ACC112 (cell line): ENCODE measurements around the gene NR2C1.

Source experiments
- H2AFZ ChIP-seq: fragments of 200-600 bp; sonication (generic); one replicate; pipeline ENCODE4 v1.6.0; 2017; ENCODE audit warnings: antibody characterized with exemption, low read length; ENCODE audit not compliant: unreplicated experiment
- H3K27ac ChIP-seq: fragments of 200-600 bp; sonication (generic); 2 replicates; pipeline ENCODE4 v1.5.1; 2014; ENCODE audit warnings: low read depth, mild to moderate bottlenecking, antibody characterized with exemption, low read length, moderate library complexity
- H3K27me3 ChIP-seq: fragments of 200-600 bp; sonication (generic); 2 replicates; pipeline ENCODE4 v1.6.1; 2014; ENCODE audit warnings: mild to moderate bottlenecking, antibody characterized with exemption, low read length, moderate library complexity, mixed read lengths; ENCODE audit not compliant: insufficient read depth
- H3K36me3 ChIP-seq: fragments of 200-600 bp; sonication (generic); 2 replicates; pipeline ENCODE4 v1.6.1; 2016; ENCODE audit warnings: mild to moderate bottlenecking, antibody characterized with exemption, low read length, moderate library complexity, mixed read lengths; ENCODE audit not compliant: insufficient read depth
- H3K4me1 ChIP-seq: fragments of 200-600 bp; sonication (generic); one replicate; pipeline ENCODE4 v1.6.1; 2016; ENCODE audit warnings: low read length, mixed read lengths; ENCODE audit not compliant: insufficient read depth, unreplicated experiment, control insufficient read depth
- H3K4me3 ChIP-seq: fragments of 200-600 bp; sonication (generic); 2 replicates; pipeline ENCODE4 v1.5.1; 2014; ENCODE audit warnings: mild to moderate bottlenecking, low read depth, low read length
- H3K79me2 ChIP-seq: fragments of 200-600 bp; sonication (generic); one replicate; pipeline ENCODE4 v1.6.0; 2016; ENCODE audit warnings: low read length; ENCODE audit not compliant: control insufficient read depth, unreplicated experiment, insufficient read depth

NR2C1 gene

DNA sequence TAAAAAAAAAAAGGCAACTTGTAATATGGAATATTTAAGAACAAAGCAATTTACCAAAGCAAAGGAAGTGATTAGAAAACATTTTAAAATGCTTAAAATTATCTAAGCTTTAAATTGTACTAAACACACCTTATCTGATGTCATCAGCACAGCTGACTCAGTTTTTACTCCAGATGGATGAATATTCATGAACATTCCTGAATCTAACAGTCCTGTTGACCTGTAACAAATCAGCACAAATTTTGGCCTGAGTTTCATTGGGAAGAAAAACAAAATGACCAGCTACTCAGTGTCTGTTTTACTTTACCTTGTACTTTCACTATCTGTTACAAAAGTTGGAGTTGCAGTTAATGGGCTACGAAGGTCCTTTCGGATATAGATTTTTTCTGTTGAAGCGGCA lies 16.0 kb downstream of the NR2C1 start:
- Histone ChIP-seq H3K4me1 (no peaks in the 10 kb centered on the region), H3K27me3 (no peaks in the 10 kb centered on the region), H3K27ac (no peak overlapping the region), H3K4me3 (no peak overlapping the region), H3K36me3 (peaks cover 6% of the 10 kb centered on the region; the same call in 1 of the 2 replicates), H2AFZ (no peak overlapping the region), H3K79me2 (no peaks in the 10 kb centered on the region)

DNA sequence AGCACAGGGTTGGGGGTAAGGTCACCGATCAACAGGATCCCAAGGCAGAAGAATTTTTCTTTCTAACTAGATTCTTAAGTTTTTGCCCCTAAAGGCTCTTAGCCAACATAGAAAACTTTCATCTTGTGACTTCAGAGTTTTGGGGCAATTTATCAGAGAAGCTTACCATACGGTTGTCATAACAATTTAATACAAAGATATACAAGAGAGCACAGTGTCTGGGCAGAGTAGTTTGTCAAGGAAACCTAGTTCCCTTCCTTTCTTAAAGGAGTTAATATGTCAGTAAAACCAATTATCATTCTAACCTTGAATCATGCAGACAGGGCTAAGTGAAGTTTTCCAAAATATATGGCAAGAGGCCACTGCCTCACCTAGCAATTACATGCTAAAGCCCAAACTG lies 18.4 kb downstream of the NR2C1 start:
- Histone ChIP-seq H2AFZ (no peak overlapping the region), H3K4me1 (no peaks in the 10 kb centered on the region), H3K4me3 (no peak overlapping the region), H3K27ac (no peak overlapping the region), H3K36me3 (peaks cover 6% of the 10 kb centered on the region; the same call in 1 of the 2 replicates), H3K79me2 (no peaks in the 10 kb centered on the region), H3K27me3 (no peaks in the 10 kb centered on the region)

DNA sequence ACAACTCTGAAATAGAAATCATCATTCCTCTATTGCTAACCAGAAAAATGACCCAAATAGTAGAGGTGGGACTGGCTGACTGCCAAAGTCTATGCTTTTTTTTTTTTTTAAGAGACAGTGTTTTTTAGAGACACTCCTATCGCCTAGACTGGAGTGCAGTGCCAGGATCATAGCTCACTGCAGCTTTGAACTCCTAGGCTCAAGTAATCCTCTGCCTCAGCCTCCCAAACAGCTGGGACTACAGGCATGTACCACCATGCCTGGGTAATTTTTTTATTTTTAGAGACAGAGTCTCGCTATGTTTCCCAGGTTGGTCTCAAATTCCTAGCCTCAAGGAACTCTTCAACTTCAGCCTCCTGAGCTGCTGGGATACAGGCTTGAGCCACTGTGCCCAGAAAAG lies 19.2 kb downstream of the NR2C1 start:
- Histone ChIP-seq H3K4me1 (no peaks in the 10 kb centered on the region), H3K27ac (no peak overlapping the region), H2AFZ (no peak overlapping the region), H3K79me2 (no peaks in the 10 kb centered on the region), H3K27me3 (no peaks in the 10 kb centered on the region), H3K36me3 (peaks cover 6% of the 10 kb centered on the region; the same call in 1 of the 2 replicates), H3K4me3 (no peak overlapping the region)

DNA sequence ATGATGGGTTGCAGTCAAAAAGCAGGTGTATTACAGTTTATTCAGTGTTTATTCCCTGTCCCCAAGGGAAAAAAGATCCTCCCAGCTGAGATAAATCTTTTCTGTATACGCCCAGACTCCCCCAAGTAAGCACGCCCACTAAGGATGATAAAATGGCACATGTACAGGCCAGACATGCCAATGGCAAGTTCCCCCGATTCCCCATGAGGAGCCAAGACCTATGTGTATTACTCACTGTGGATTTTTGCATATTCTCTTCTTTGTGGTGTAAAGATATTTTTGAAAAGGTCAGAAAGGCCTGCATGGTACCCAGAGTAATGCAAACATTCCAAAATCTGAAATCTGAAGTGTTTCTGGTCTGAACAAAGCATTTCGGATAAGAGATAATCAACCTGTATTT lies 22.2 kb downstream of the NR2C1 start:
- no peaks in the 10 kb centered on the region for H3K79me2 ChIP-seq
- H3K36me3 ChIP-seq = peaks cover 15% of the 10 kb centered on the region

DNA sequence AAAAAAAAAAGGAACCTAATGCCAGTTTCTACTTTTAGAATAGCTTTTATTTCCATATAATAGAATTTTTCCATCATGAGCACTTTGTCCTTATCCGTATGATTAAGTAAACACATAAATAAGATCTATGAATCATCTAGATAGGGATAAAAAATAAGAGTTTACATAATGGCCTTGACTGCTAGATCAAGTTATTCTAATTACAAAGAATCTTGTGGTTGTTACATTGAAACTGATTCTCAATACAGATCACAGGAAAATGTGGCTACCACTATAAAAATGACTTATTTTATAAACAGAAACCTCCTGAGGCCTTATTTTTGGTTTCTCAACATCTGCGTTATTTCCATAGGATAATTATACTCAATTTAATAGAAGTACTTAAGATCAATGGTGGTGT lies 35.5 kb downstream of the NR2C1 start:
- Histone ChIP-seq H3K36me3 (no peaks in the 10 kb centered on the region), H3K79me2 (no peaks in the 10 kb centered on the region), H3K27ac (no peak overlapping the region), H3K4me3 (no peak overlapping the region), H3K4me1 (no peaks in the 10 kb centered on the region), H3K27me3 (no peaks in the 10 kb centered on the region), H2AFZ (no peak overlapping the region)

More for the DNA sequence above, 22.2 kb downstream of the NR2C1 start:
- H2AFZ ChIP-seq = no peak overlapping the region
- H3K4me1 ChIP-seq = no peaks in the 10 kb centered on the region
- H3K27me3 ChIP-seq = no peaks in the 10 kb centered on the region
- H3K27ac ChIP-seq = no peak overlapping the region
- H3K4me3 ChIP-seq = no peak overlapping the region

DNA sequence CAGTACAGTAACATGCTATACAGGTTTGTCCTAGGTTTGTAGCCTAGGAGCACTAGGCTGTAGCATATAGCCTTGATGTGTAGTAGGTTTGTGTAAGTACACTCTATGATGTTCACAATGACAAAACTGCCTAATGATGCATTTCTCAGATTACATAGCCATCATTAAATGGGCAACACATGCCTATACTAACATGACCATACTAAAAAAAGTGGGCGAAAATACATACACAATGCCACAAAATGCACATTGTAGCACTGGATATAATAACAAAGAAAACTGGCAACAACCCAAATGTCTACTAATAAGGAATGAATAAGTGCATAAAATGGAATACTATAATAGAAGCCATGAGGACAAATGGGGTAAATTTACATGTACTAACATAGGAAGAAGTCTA lies 38.7 kb downstream of the NR2C1 start:
- Histone ChIP-seq H3K27me3 (no peaks in the 10 kb centered on the region), H3K79me2 (no peaks in the 10 kb centered on the region), H3K4me1 (no peaks in the 10 kb centered on the region), H3K36me3 (peaks cover 3% of the 10 kb centered on the region; the same call in 1 of the 2 replicates), H3K4me3 (no peak overlapping the region), H3K27ac (no peak overlapping the region), H2AFZ (no peak overlapping the region)

DNA sequence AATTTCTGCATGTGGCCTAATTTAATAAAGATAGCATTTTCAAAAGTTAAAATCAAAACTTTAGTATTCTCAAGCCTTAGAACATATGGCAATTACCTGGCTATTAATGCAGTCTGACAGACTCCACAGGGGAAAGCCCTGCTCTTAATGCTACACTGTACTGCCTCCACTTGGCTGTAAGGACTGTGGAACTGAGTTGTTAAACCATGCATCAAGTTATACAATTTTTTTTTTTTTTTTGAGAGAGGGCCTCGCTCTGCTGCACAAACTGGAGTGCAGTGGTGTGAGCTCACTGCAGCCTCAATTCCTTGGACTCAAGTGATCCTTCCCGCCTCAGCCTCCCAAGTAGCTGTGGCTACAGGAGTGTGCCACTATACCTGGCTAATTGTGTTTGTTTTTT lies 50.9 kb downstream of the NR2C1 start:
- H3K79me2 ChIP-seq = no peaks in the 10 kb centered on the region
- H2AFZ ChIP-seq = no peak overlapping the region
- H3K27me3 ChIP-seq = no peaks in the 10 kb centered on the region
- no peak overlapping the region for H3K27ac ChIP-seq
- H3K36me3 ChIP-seq = no peaks in the 10 kb centered on the region
- H3K4me1 ChIP-seq = no peaks in the 10 kb centered on the region
- H3K4me3 ChIP-seq = no peak overlapping the region

DNA sequence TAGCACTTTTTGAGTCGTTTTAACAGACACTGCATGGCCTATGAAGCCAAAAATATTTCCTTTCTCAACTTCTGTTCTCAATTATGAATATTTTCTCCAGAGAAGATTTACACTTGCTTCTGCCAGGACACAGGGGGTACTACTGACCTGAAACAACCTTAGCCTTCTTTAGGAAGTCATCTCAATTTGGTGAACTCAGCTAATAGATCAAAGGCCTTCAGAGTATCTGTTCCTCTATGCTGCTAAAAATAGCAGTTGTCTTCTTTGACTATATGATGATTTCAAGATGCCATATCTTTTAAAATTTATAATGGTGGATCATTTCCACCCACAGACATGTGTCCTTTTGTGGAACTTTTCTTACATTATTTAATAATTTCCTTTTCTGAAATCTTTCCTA lies 55.9 kb downstream of the NR2C1 start:
- Histone ChIP-seq H3K27me3 (no peaks in the 10 kb centered on the region), H3K4me3 (no peak overlapping the region), H3K36me3 (no peaks in the 10 kb centered on the region), H2AFZ (no peak overlapping the region), H3K4me1 (no peaks in the 10 kb centered on the region), H3K27ac (no peak overlapping the region), H3K79me2 (no peaks in the 10 kb centered on the region)

DNA sequence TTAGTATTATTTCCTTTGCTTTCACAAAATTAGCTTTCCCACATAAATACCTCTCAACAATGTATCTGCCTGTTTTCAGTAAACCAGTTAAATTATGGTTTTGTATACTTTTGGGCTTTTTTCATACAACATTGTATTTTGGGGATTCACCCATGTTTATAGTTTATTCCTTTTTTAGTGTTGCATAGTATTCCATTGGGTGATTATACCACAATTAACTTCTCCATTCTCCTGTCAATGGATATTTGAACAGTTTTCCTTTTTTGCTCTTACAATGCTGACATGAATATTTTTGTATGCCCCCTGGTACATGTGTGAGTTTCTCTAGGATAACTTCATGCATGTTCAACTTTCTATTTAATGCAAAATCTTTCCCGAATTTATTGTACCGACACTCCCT lies 57.3 kb downstream of the NR2C1 start:
- Histone ChIP-seq H3K27ac (no peak overlapping the region), H3K27me3 (no peaks in the 10 kb centered on the region), H2AFZ (no peak overlapping the region), H3K4me3 (no peak overlapping the region), H3K79me2 (no peaks in the 10 kb centered on the region), H3K4me1 (no peaks in the 10 kb centered on the region), H3K36me3 (no peaks in the 10 kb centered on the region)

DNA sequence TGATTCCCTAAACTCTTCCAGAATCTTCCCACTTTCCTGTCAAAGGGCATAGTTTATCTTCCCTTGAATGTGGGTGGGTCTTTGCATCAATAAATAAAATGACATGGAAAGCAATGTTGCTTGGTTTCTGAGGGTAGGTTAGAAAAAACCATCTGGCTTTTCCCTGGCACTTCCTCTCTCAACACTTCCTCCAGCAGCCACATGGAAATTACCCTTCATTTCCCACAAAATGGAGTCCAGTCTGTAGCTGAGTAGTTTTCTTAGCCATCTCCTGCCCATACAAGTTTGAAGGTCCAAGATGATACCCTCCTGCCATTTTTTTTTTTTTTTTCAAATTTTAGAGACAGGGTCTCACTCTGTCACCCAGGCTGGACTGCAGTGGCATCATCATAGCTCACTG lies 58.9 kb downstream of the NR2C1 start:
- no peaks in the 10 kb centered on the region for H3K79me2 ChIP-seq
- H2AFZ ChIP-seq = no peak overlapping the region
- H3K4me1 ChIP-seq = no peaks in the 10 kb centered on the region
- no peaks in the 10 kb centered on the region for H3K36me3 ChIP-seq
- H3K4me3 ChIP-seq = no peak overlapping the region
- H3K27ac ChIP-seq = no peak overlapping the region
- H3K27me3 ChIP-seq = no peaks in the 10 kb centered on the region

DNA sequence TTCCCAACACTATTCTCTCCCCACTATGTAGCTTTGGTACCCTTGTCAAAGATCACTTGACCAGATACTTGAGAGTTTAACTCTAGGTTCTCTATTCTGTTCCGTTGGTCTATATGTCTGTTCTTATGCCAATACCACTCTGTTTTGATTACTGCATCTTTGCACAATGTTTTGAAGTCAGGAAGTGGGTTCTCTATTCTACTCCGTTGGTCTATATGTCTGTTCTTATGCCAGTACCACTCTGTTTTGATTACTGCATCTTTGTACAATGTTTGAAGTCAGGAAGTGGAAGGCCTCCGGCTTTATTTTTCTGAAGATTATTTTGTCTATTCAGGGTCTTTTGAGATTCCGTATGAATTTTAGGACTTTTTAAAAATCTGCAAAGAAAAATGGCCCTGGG lies 67.2 kb downstream of the NR2C1 start:
- Histone ChIP-seq H3K27me3 (no peaks in the 10 kb centered on the region), H3K4me1 (peaks cover 8% of the 10 kb centered on the region), H3K4me3 (no peak overlapping the region), H3K36me3 (no peaks in the 10 kb centered on the region), H3K27ac (no peak overlapping the region), H3K79me2 (peaks cover 12% of the 10 kb centered on the region), H2AFZ (no peak overlapping the region)
